Measurements from ENCODE around the gene SCAF8. TPM values are rescaled to one million over a fixed set of nuclear protein-coding genes. Genes with fewer than 3 reads are reported as not detected.

Gene SCAF8
- total RNA-seq, 1 donor from 2014 or later = 54.9 TPM

- no peak overlapping the region for H3K27ac Mint-ChIP-seq (ENCODE audit: unreplicated experiment)
- no peak for TF ChIP-seq CTCF (IDR thresholded peaks at IDR 0.05; ENCODE audit: partially characterized antibody, unreplicated experiment)
- H3K27me3 Mint-ChIP-seq (ENCODE audit: unreplicated experiment) = no peaks in the 10 kb centered on the region
- peaks cover 26% of the 10 kb centered on the region for H3K4me1 Mint-ChIP-seq (ENCODE audit: low read depth, unreplicated experiment)
- H3K9me3 Mint-ChIP-seq (ENCODE audit: unreplicated experiment) = peaks cover 2% of the 10 kb centered on the region
- DNase-seq = no peak
- no peak overlapping the region for H3K4me3 Mint-ChIP-seq (ENCODE audit: unreplicated experiment)
- no peaks in the 10 kb centered on the region for H3K36me3 Mint-ChIP-seq (ENCODE audit: unreplicated experiment)
These were observed 18.8 kb downstream of the SCAF8 start for GRCh38 chr6:154752022-154752421.

GRCh38 chr6:154754152-154754551 is 20.9 kb downstream of the SCAF8 start:
- Mint-ChIP-seq H3K27me3 (ENCODE audit: unreplicated experiment) (no peaks in the 10 kb centered on the region), H3K9me3 (ENCODE audit: unreplicated experiment) (peaks cover 2% of the 10 kb centered on the region), H3K4me1 (ENCODE audit: low read depth, unreplicated experiment) (peaks cover 30% of the 10 kb centered on the region), H3K36me3 (ENCODE audit: unreplicated experiment) (no peaks in the 10 kb centered on the region), H3K27ac (ENCODE audit: unreplicated experiment) (no peak overlapping the region), H3K4me3 (ENCODE audit: unreplicated experiment) (no peak overlapping the region)
- DNase-seq = no peak
- TF ChIP-seq CTCF (IDR thresholded peaks at IDR 0.05; ENCODE audit: partially characterized antibody, unreplicated experiment) = no peak

- no peaks in the 10 kb centered on the region for H3K9me3 Mint-ChIP-seq (ENCODE audit: unreplicated experiment)
- H3K4me1 Mint-ChIP-seq (ENCODE audit: low read depth, unreplicated experiment) = peaks cover 12% of the 10 kb centered on the region
- H3K4me3 Mint-ChIP-seq (ENCODE audit: unreplicated experiment) = no peak overlapping the region
- no peak for TF ChIP-seq CTCF (IDR thresholded peaks at IDR 0.05; ENCODE audit: partially characterized antibody, unreplicated experiment)
- no peak for DNase-seq
- no peaks in the 10 kb centered on the region for H3K27me3 Mint-ChIP-seq (ENCODE audit: unreplicated experiment)
- H3K27ac Mint-ChIP-seq (ENCODE audit: unreplicated experiment) = peak overlapping the region; percentile 26
- no peaks in the 10 kb centered on the region for H3K36me3 Mint-ChIP-seq (ENCODE audit: unreplicated experiment)
These were observed 24.3 kb downstream of the SCAF8 start for GRCh38 chr6:154757352-154758050.

- no peak for TF ChIP-seq CTCF (IDR thresholded peaks at IDR 0.05; ENCODE audit: partially characterized antibody, unreplicated experiment)
- H3K27me3 Mint-ChIP-seq (ENCODE audit: unreplicated experiment) = no peaks in the 10 kb centered on the region
- H3K36me3 Mint-ChIP-seq (ENCODE audit: unreplicated experiment) = no peaks in the 10 kb centered on the region
- no peak overlapping the region for H3K4me3 Mint-ChIP-seq (ENCODE audit: unreplicated experiment)
- H3K4me1 Mint-ChIP-seq (ENCODE audit: low read depth, unreplicated experiment) = peaks cover 12% of the 10 kb centered on the region
- H3K9me3 Mint-ChIP-seq (ENCODE audit: unreplicated experiment) = no peaks in the 10 kb centered on the region
- no peak overlapping the region for H3K27ac Mint-ChIP-seq (ENCODE audit: unreplicated experiment)
- no peak for DNase-seq
These were observed 24.9 kb downstream of the SCAF8 start for GRCh38 chr6:154758125-154758524.

GRCh38 chr6:154763650-154764049 is 30.4 kb downstream of the SCAF8 start:
- Mint-ChIP-seq H3K27me3 (ENCODE audit: unreplicated experiment) (peaks cover 2% of the 10 kb centered on the region), H3K27ac (ENCODE audit: unreplicated experiment) (no peak overlapping the region), H3K9me3 (ENCODE audit: unreplicated experiment) (no peaks in the 10 kb centered on the region), H3K36me3 (ENCODE audit: unreplicated experiment) (no peaks in the 10 kb centered on the region), H3K4me1 (ENCODE audit: low read depth, unreplicated experiment) (peaks cover 20% of the 10 kb centered on the region), H3K4me3 (ENCODE audit: unreplicated experiment) (no peak overlapping the region)
- TF ChIP-seq CTCF (IDR thresholded peaks at IDR 0.05; ENCODE audit: partially characterized antibody, unreplicated experiment) = no peak
- DNase-seq = no peak

All from glutamatergic neuron (in vitro differentiated cells).